Neutrophil (primary cell): Measurements from ENCODE around the gene BAZ1B.
"Not testable (repeated sequence)": the region's sequence is repeated elsewhere in the genome, so short reads cannot be mapped to it uniquely, and the experiment has no call there.

Experiments used
- H3K27ac ChIP-seq: fragments of 200-600 bp; sonication (generic); 2 replicates; pipeline ENCODE4 v1.5.1; 2016; ENCODE audit warnings: mild to moderate bottlenecking, moderate library complexity
- H3K27me3 ChIP-seq: fragments of 200-600 bp; sonication (generic); 2 replicates; pipeline ENCODE4 v1.6.0; 2016; ENCODE audit warnings: mild to moderate bottlenecking
- H3K36me3 ChIP-seq: fragments of 200-600 bp; sonication (generic); 2 replicates; pipeline ENCODE4 v1.5.1; 2017
- H3K4me1 ChIP-seq, 2 experiments: fragments of 200-600 bp in 1 of 2; sonication (generic) in 1 of 2; 1 replicate in 1 of 2; 2 replicates in 1 of 2; pipeline versions ENCODE4 v1.5.1 to v1.6.1; 2013 to 2016; ENCODE audit warnings: low read depth in 1 of 2, low read length in 1 of 2, mild to moderate bottlenecking in 1 of 2, moderate library complexity in 1 of 2; ENCODE audit not compliant: control insufficient read depth in 1 of 2, insufficient read depth in 1 of 2
- H3K4me3 ChIP-seq, 2 experiments: fragments of 200-600 bp in 1 of 2; sonication (generic) in 1 of 2; 1 replicate in 1 of 2; 2 replicates in 1 of 2; pipeline ENCODE4 v1.5.1; 2013 to 2016; ENCODE audit warnings: low read depth in 1 of 2, low read length in 1 of 2, mild to moderate bottlenecking in 1 of 2, moderate library complexity in 1 of 2
- H3K9me3 ChIP-seq: fragments of 200-600 bp; sonication (generic); 2 replicates; pipeline ENCODE4 v1.5.1; 2016
- CTCF ChIP-seq: fragments of 200-600 bp; sonication (generic); IDR thresholded peaks from 2 replicates; pipeline ENCODE4 v1.5.1; 2016; ENCODE audit warnings: antibody characterized with exemption

BAZ1B gene

GRCh38 chr7:73431041-73431835 lies 90.9 kb downstream of the BAZ1B start:
- H3K4me1 ChIP-seq: peaks cover 7 to 27% of the 10 kb centered on the region in 2 experiments
- H3K27me3 ChIP-seq: peaks cover 12% of the 10 kb centered on the region
- H3K9me3 ChIP-seq: no peaks in the 10 kb centered on the region
- no peak for TF ChIP-seq CTCF
- H3K36me3 ChIP-seq: no peaks in the 10 kb centered on the region
- H3K27ac ChIP-seq: no peak overlapping the region
- H3K4me3 ChIP-seq: no peak overlapping the region

- H3K4me3 ChIP-seq, H3K36me3 ChIP-seq, H3K27ac ChIP-seq, H3K9me3 ChIP-seq: not testable (repeated sequence)
- Histone ChIP-seq H3K27me3 (peaks cover 12% of the 10 kb centered on the region), H3K4me1 (peaks cover 7 to 20% of the 10 kb centered on the region in 2 experiments)
Observed at GRCh38 chr7:73430540-73430939, 91.6 kb downstream of the BAZ1B start.

- no peak overlapping the region for H3K4me3 ChIP-seq
- H3K27ac ChIP-seq: no peak overlapping the region
- H3K36me3 ChIP-seq: no peaks in the 10 kb centered on the region
- TF ChIP-seq CTCF: no peak
- peaks cover 7 to 15% of the 10 kb centered on the region in 2 experiments for H3K4me1 ChIP-seq
- no peaks in the 10 kb centered on the region for H3K9me3 ChIP-seq
- H3K27me3 ChIP-seq: peaks cover 15% of the 10 kb centered on the region
Observed at GRCh38 chr7:73429622-73430505, 92.2 kb downstream of the BAZ1B start.

- TF ChIP-seq CTCF: no peak
- Histone ChIP-seq H3K4me1 (peaks cover 5 to 8% of the 10 kb centered on the region in 2 experiments), H3K27ac (no peak overlapping the region), H3K27me3 (peaks cover 15% of the 10 kb centered on the region), H3K36me3 (no peaks in the 10 kb centered on the region), H3K4me3 (no peak overlapping the region), H3K9me3 (no peaks in the 10 kb centered on the region)
Observed at GRCh38 chr7:73429215-73429614, 92.9 kb downstream of the BAZ1B start.

GRCh38 chr7:73427902-73428787 lies 93.9 kb downstream of the BAZ1B start:
- Histone ChIP-seq H3K27me3 (peaks cover 22% of the 10 kb centered on the region), H3K4me3 (no peak overlapping the region), H3K36me3 (no peaks in the 10 kb centered on the region), H3K27ac (no peak overlapping the region), H3K9me3 (no peaks in the 10 kb centered on the region), H3K4me1 (peaks cover 8% of the 10 kb centered on the region in 2 experiments)
- TF ChIP-seq CTCF: no peak
